GM21381 (cell line): Measurements from ENCODE around the gene ZSCAN25.
"Not testable (repeated sequence)": the region's sequence is repeated elsewhere in the genome, so short reads cannot be mapped to it uniquely, and the experiment has no call there.

Experiments
- ATAC-seq: cut with Tn5 transposase; IDR thresholded peaks from one replicate; pipeline ENCODE4 v1.9.1; 2021; ENCODE audit warnings: mild to moderate bottlenecking, moderate library complexity; ENCODE audit not compliant: unreplicated experiment

Gene ZSCAN25

GRCh38 chr7:99644431-99644830 is 27.7 kb downstream of the ZSCAN25 start:
- no peak for ATAC-seq

- no peak for ATAC-seq
Measured at GRCh38 chr7:99645590-99645989, 28.8 kb downstream of the ZSCAN25 start.

GRCh38 chr7:99648843-99649242 is 32.1 kb downstream of the ZSCAN25 start:
- no peak for ATAC-seq

- no peak for ATAC-seq
Measured at GRCh38 chr7:99651290-99651689, 34.5 kb downstream of the ZSCAN25 start.

- ATAC-seq, result no peak
Measured at GRCh38 chr7:99652671-99653070, 35.9 kb downstream of the ZSCAN25 start.

GRCh38 chr7:99653269-99653668 is 36.5 kb downstream of the ZSCAN25 start:
- not testable (repeated sequence) for ATAC-seq

- no peak for ATAC-seq
Measured at GRCh38 chr7:99653754-99654153, 37.0 kb downstream of the ZSCAN25 start.

GRCh38 chr7:99654626-99655025 is 37.9 kb downstream of the ZSCAN25 start:
- not testable (repeated sequence) for ATAC-seq

- ATAC-seq, result not testable (repeated sequence)
Measured at GRCh38 chr7:99657879-99658278, 41.1 kb downstream of the ZSCAN25 start.

GRCh38 chr7:99665312-99666012 is 48.7 kb downstream of the ZSCAN25 start:
- no peak for ATAC-seq

GRCh38 chr7:99666013-99666395 is 49.3 kb downstream of the ZSCAN25 start:
- ATAC-seq, result no peak

- no peak for ATAC-seq
Measured at GRCh38 chr7:99667179-99667578, 50.4 kb downstream of the ZSCAN25 start.

GRCh38 chr7:99668541-99668940 is 51.8 kb downstream of the ZSCAN25 start:
- ATAC-seq, result no peak

GRCh38 chr7:99669782-99670181 is 53.0 kb downstream of the ZSCAN25 start:
- no peak for ATAC-seq

GRCh38 chr7:99672573-99672972 is 55.8 kb downstream of the ZSCAN25 start:
- no peak for ATAC-seq

GRCh38 chr7:99674995-99675742 is 58.4 kb downstream of the ZSCAN25 start:
- no peak for ATAC-seq

- ATAC-seq, result no peak
Measured at GRCh38 chr7:99677013-99677647, 60.4 kb downstream of the ZSCAN25 start.

GRCh38 chr7:99677648-99678045 is 60.9 kb downstream of the ZSCAN25 start:
- ATAC-seq, result no peak

- ATAC-seq, result no peak
Measured at GRCh38 chr7:99679032-99679399, 62.3 kb downstream of the ZSCAN25 start.

GRCh38 chr7:99679400-99680191 is 62.9 kb downstream of the ZSCAN25 start, which contains the start of gene CYP3A5:
TSS of gene CYP3A5 (minus strand) at chr7:99679996. CDS start at chr7:99679896, 100 bp downstream.
- ATAC-seq, result no peak
